ENCODE data around the gene CGRRF1. TPM values are rescaled to one million over a fixed set of nuclear protein-coding genes. Genes with fewer than 3 reads are reported as not detected.

CGRRF1 gene
- total and polyA plus RNA-seq, 5 donors: 16.8 to 27.2 (median 24.7) TPM

- intact Hi-C loops (cut with DNase I): no loop called here
- WGBS: 91% methylated on average over 1 of the region's 1 CpG
- H3K27ac ChIP-seq (ENCODE audit: low read length): no peak overlapping the region
Measured at GRCh38 chr14:54515670-54516069, 6.0 kb downstream of the CGRRF1 start.

DNA sequence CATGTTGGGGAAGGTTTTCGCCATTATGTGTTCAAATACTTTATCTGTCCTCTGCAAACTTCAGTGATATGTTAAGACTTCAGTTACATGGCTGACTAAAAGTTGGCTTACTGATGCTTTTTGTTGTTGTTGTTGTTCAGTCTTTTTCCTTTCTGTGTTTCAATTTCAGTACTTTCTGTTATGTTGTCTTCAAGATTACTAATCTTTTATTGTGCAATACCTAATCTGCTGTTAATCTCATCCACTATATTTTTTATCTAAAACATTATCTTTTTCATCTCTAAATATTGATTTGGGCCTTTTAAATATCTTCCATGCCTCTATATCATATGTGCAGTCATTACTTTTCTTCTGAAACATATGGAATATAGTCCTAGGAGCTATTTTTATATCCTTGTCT, 7.0 kb downstream of the CGRRF1 start:
- WGBS: 94% methylated on average over 1 of the region's 1 CpG
- no peak overlapping the region for H3K4me3 ChIP-seq (ENCODE audit: low read length)
- no peaks in the 10 kb centered on the region for H3K4me1 ChIP-seq (ENCODE audit: control insufficient read depth, insufficient read depth, low read length)
- H3K9me3 ChIP-seq (ENCODE audit: control insufficient read depth, low read length): no peaks in the 10 kb centered on the region
- no peak overlapping the region for H3K27ac ChIP-seq (ENCODE audit: low read length)
- no peak for DNase-seq
- no peaks in the 10 kb centered on the region for H3K27me3 ChIP-seq (ENCODE audit: control insufficient read depth, insufficient read depth)
- intact Hi-C loops (cut with DNase I): no loop called here
- ATAC-seq: no peak

More at GRCh38 chr14:54515670-54516069, 6.0 kb downstream of the CGRRF1 start:
- no peak for DNase-seq
- no peaks in the 10 kb centered on the region for H3K27me3 ChIP-seq (ENCODE audit: control insufficient read depth, insufficient read depth)
- no peak for ATAC-seq
- H3K9me3 ChIP-seq (ENCODE audit: control insufficient read depth, low read length): no peaks in the 10 kb centered on the region
- H3K4me1 ChIP-seq (ENCODE audit: control insufficient read depth, insufficient read depth, low read length): peaks cover 1% of the 10 kb centered on the region
- no peak overlapping the region for H3K4me3 ChIP-seq (ENCODE audit: low read length)

GRCh38 chr14:54524410-54524809, 14.7 kb downstream of the CGRRF1 start:
- 95% methylated on average over 4 of the region's 4 CpGs for WGBS
- intact Hi-C loops (cut with DNase I): no loop called here
- Histone ChIP-seq H3K27ac (ENCODE audit: low read length) (no peak overlapping the region), H3K27me3 (ENCODE audit: control insufficient read depth, insufficient read depth) (no peaks in the 10 kb centered on the region), H3K4me1 (ENCODE audit: control insufficient read depth, insufficient read depth, low read length) (no peaks in the 10 kb centered on the region), H3K4me3 (ENCODE audit: low read length) (no peak overlapping the region), H3K9me3 (ENCODE audit: control insufficient read depth, low read length) (no peaks in the 10 kb centered on the region)
- no peak for ATAC-seq
- DNase-seq: no peak

DNA sequence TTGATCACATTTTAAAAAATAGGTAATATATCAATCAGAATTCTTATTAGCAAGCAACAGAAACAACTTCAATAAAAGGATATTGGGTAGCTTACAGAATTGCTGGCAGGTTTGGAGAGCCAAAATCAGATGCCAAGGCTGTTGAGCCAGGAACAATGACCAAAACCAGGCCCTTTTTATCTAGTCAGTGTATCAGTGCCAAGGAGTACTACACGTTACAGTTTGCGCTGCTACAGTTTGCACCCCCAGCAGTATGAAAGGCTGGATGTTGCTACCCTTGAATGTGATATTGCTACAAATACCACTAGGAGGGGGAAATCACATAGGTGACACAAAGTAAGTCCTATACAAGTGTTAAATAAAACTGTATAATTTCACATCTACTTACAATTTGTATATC, 19.3 kb downstream of the CGRRF1 start:
- Histone ChIP-seq H3K27me3 (ENCODE audit: control insufficient read depth, insufficient read depth) (no peaks in the 10 kb centered on the region), H3K4me3 (ENCODE audit: low read length) (no peak overlapping the region), H3K27ac (ENCODE audit: low read length) (no peak overlapping the region), H3K4me1 (ENCODE audit: control insufficient read depth, insufficient read depth, low read length) (no peaks in the 10 kb centered on the region), H3K9me3 (ENCODE audit: control insufficient read depth, low read length) (no peaks in the 10 kb centered on the region)
- DNase-seq (no peak), ATAC-seq (no peak)
- intact Hi-C loops (cut with DNase I): no loop called here
- WGBS: 57% methylated on average over 2 of the region's 2 CpGs

DNA sequence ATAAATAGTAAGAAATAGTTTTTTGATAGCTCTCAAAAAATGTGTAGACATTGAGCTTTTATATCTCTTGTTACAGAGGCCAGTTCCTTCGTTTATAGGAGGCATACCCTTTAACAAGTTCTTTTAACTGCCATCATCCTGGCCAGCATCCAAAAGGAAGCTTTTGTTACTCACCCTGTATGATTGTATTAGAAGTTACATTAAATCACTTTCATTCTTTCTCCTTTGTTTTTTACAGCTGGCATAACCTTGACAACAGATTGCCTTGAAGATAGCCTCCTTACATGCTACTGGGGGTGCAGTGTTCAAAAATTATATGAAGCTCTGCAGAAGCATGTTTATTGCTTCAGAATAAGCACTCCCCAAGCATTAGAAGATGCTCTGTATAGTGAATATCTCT, 20.1 kb downstream of the CGRRF1 start:
- DNase-seq: no peak
- Histone ChIP-seq H3K4me3 (ENCODE audit: low read length) (no peak overlapping the region), H3K9me3 (ENCODE audit: control insufficient read depth, low read length) (no peaks in the 10 kb centered on the region), H3K27ac (ENCODE audit: low read length) (no peak overlapping the region), H3K4me1 (ENCODE audit: control insufficient read depth, insufficient read depth, low read length) (no peaks in the 10 kb centered on the region), H3K27me3 (ENCODE audit: control insufficient read depth, insufficient read depth) (no peaks in the 10 kb centered on the region)
- ATAC-seq: no peak
- 25% methylated on average over 1 of the region's 1 CpG for WGBS
- intact Hi-C loops (cut with DNase I): no loop called here

- Histone ChIP-seq H3K4me3 (ENCODE audit: low read length) (no peak overlapping the region), H3K4me1 (ENCODE audit: control insufficient read depth, insufficient read depth, low read length) (no peaks in the 10 kb centered on the region), H3K27me3 (ENCODE audit: control insufficient read depth, insufficient read depth) (no peaks in the 10 kb centered on the region), H3K9me3 (ENCODE audit: control insufficient read depth, low read length) (no peaks in the 10 kb centered on the region), H3K27ac (ENCODE audit: low read length) (no peak overlapping the region)
- ATAC-seq: no peak
- WGBS: 97% methylated on average over 3 of the region's 3 CpGs
- DNase-seq: no peak
- intact Hi-C loops (cut with DNase I): no loop called here
Measured at GRCh38 chr14:54532111-54533012, 22.7 kb downstream of the CGRRF1 start.

GRCh38 chr14:54533100-54533499, 23.4 kb downstream of the CGRRF1 start:
- H3K4me1 ChIP-seq (ENCODE audit: control insufficient read depth, insufficient read depth, low read length): no peaks in the 10 kb centered on the region
- 94% methylated on average over 1 of the region's 1 CpG for WGBS
- no peak for ATAC-seq
- no peak for DNase-seq
- H3K27me3 ChIP-seq (ENCODE audit: control insufficient read depth, insufficient read depth): no peaks in the 10 kb centered on the region
- H3K9me3 ChIP-seq (ENCODE audit: control insufficient read depth, low read length): no peaks in the 10 kb centered on the region
- H3K4me3 ChIP-seq (ENCODE audit: low read length): no peak overlapping the region
- intact Hi-C loops (cut with DNase I): no loop called here
- H3K27ac ChIP-seq (ENCODE audit: low read length): no peak overlapping the region

DNA sequence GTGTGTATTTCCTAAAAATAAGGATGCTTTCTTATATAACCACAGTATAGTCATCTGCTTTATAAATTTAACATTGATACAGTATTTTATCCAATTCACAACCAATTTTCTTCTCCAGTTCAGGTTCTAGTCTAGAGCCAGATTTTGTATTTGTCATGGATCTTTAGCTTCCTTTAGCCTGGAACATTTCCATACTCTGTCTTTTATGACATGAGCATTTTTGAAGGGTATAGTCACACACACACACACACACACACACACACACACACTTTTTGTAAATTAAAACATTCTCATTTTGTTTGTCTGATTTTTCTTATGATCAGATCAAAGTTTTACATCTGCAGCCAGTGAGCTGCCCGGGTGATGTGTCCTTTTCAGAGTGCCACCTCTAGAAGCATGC, 25.4 kb downstream of the CGRRF1 start:
- no peaks in the 10 kb centered on the region for H3K9me3 ChIP-seq (ENCODE audit: control insufficient read depth, low read length)
- no peak overlapping the region for H3K4me3 ChIP-seq (ENCODE audit: low read length)
- intact Hi-C loops (cut with DNase I): no loop called here
- no peaks in the 10 kb centered on the region for H3K4me1 ChIP-seq (ENCODE audit: control insufficient read depth, insufficient read depth, low read length)
- H3K27ac ChIP-seq (ENCODE audit: low read length): no peak overlapping the region
- no peak for ATAC-seq
- DNase-seq: no peak
- no peaks in the 10 kb centered on the region for H3K27me3 ChIP-seq (ENCODE audit: control insufficient read depth, insufficient read depth)
- WGBS: 54% methylated on average over 1 of the region's 1 CpG

GRCh38 chr14:54535646-54536045, 25.9 kb downstream of the CGRRF1 start:
- Histone ChIP-seq H3K4me3 (ENCODE audit: low read length) (no peak overlapping the region), H3K27ac (ENCODE audit: low read length) (no peak overlapping the region), H3K27me3 (ENCODE audit: control insufficient read depth, insufficient read depth) (no peaks in the 10 kb centered on the region), H3K4me1 (ENCODE audit: control insufficient read depth, insufficient read depth, low read length) (no peaks in the 10 kb centered on the region), H3K9me3 (ENCODE audit: control insufficient read depth, low read length) (no peaks in the 10 kb centered on the region)
- DNase-seq (no peak), ATAC-seq (no peak)
- intact Hi-C loops (cut with DNase I): no loop called here
- WGBS: 25% methylated on average over 2 of the region's 2 CpGs

- DNase-seq: no peak
- WGBS: 98% methylated on average over 2 of the region's 2 CpGs
Measured at GRCh38 chr14:54537651-54538050, 27.9 kb downstream of the CGRRF1 start.

GRCh38 chr14:54538055-54538454, 28.3 kb downstream of the CGRRF1 start:
- DNase-seq (no peak), ATAC-seq (no peak)
- 96% methylated on average over 3 of the region's 3 CpGs for WGBS
- Histone ChIP-seq H3K4me3 (ENCODE audit: low read length) (no peak overlapping the region), H3K27ac (ENCODE audit: low read length) (no peak overlapping the region), H3K4me1 (ENCODE audit: control insufficient read depth, insufficient read depth, low read length) (no peaks in the 10 kb centered on the region), H3K9me3 (ENCODE audit: control insufficient read depth, low read length) (no peaks in the 10 kb centered on the region), H3K27me3 (ENCODE audit: control insufficient read depth, insufficient read depth) (no peaks in the 10 kb centered on the region)
- intact Hi-C loops (cut with DNase I): no loop called here

More at GRCh38 chr14:54537651-54538050, 27.9 kb downstream of the CGRRF1 start:
- Histone ChIP-seq H3K9me3 (ENCODE audit: control insufficient read depth, low read length) (no peaks in the 10 kb centered on the region), H3K4me3 (ENCODE audit: low read length) (no peak overlapping the region), H3K27me3 (ENCODE audit: control insufficient read depth, insufficient read depth) (no peaks in the 10 kb centered on the region), H3K27ac (ENCODE audit: low read length) (no peak overlapping the region), H3K4me1 (ENCODE audit: control insufficient read depth, insufficient read depth, low read length) (no peaks in the 10 kb centered on the region)
- ATAC-seq: no peak
- intact Hi-C loops (cut with DNase I): no loop called here
